Right lobe of liver (tissue), 4 donors: ENCODE measurements around the gene MEI1.

ENCODE experiments used
- POLR2A ChIP-seq: fragments of 450-650 bp; IDR thresholded peaks from one replicate; pipeline ENCODE4 v1.6.1; 2017; ENCODE audit warnings: antibody characterized with exemption, mild to moderate bottlenecking
- TF ChIP-seq, protein P1 (sequence below), 4 donors: fragments of 200-600 bp in 3 of 4; fragments of 450-650 bp in 1 of 4; IDR thresholded peaks; one replicate each; pipeline versions ENCODE4 v1.5.1 to v1.8.0; 2016 to 2022; ENCODE audit warnings: antibody characterized with exemption in 4 of 4, mild to moderate bottlenecking in 2 of 4
- donor health status: DM: no; HTN: no; CAD: no.
- donor health status: DM: no; HTN: no; CAD: no.
- donor health status: DM: no; HTN: yes; CAD: no.

DNA sequence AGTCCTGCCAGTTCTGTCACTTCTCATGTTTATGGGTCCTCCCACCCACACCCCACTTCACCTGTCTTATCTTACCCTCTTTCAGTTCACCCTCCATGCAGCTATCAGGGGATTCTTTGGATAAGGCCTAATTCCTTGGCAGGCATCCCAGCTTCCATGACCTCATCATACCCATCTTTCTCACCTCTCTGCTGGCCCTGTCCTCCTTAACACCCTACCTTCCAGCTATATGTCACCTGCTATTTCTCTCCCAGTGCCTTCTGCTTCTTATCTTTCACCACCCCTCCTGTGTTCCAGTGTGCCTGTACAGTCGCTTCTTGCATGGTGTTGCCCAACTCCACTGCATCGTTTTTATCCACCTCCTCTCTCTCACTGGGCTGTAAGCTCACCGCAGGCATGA is 38.9 kb upstream of the MEI1 start:
- TF ChIP-seq, protein P1, sequence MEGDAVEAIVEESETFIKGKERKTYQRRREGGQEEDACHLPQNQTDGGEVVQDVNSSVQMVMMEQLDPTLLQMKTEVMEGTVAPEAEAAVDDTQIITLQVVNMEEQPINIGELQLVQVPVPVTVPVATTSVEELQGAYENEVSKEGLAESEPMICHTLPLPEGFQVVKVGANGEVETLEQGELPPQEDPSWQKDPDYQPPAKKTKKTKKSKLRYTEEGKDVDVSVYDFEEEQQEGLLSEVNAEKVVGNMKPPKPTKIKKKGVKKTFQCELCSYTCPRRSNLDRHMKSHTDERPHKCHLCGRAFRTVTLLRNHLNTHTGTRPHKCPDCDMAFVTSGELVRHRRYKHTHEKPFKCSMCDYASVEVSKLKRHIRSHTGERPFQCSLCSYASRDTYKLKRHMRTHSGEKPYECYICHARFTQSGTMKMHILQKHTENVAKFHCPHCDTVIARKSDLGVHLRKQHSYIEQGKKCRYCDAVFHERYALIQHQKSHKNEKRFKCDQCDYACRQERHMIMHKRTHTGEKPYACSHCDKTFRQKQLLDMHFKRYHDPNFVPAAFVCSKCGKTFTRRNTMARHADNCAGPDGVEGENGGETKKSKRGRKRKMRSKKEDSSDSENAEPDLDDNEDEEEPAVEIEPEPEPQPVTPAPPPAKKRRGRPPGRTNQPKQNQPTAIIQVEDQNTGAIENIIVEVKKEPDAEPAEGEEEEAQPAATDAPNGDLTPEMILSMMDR (IDR thresholded peaks at IDR 0.05) = no peak
- no peak for TF ChIP-seq POLR2A
